Measurements from ENCODE around the gene TUBG2.
"Not testable (repeated sequence)": the region's sequence is repeated elsewhere in the genome, so short reads cannot be mapped to it uniquely, and the experiment has no call there.

Gene TUBG2

DNA sequence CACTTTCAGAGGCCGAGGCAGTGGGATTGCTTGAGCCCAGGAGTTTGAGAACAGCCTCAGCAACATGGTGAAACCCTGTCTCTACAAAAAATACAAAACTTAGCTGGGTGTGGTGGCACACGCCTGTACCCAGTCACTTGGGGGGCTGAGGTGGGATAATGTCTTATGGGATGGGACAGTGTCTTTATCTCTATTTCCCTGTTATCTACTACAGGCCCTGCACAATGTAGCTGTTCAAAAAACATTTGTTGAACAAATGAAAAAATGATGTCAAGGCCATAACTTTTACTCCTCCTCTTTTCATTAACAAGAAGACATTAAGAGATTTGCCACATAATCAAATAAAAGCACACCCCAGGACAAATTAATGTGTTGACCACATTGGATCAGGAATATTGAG, 35.8 kb upstream of the TUBG2 start:
- H3K4me3 ChIP-seq (ENCODE audit: control insufficient read depth, low read depth, low read length), result no peak overlapping the region
- TF ChIP-seq, protein P1, sequence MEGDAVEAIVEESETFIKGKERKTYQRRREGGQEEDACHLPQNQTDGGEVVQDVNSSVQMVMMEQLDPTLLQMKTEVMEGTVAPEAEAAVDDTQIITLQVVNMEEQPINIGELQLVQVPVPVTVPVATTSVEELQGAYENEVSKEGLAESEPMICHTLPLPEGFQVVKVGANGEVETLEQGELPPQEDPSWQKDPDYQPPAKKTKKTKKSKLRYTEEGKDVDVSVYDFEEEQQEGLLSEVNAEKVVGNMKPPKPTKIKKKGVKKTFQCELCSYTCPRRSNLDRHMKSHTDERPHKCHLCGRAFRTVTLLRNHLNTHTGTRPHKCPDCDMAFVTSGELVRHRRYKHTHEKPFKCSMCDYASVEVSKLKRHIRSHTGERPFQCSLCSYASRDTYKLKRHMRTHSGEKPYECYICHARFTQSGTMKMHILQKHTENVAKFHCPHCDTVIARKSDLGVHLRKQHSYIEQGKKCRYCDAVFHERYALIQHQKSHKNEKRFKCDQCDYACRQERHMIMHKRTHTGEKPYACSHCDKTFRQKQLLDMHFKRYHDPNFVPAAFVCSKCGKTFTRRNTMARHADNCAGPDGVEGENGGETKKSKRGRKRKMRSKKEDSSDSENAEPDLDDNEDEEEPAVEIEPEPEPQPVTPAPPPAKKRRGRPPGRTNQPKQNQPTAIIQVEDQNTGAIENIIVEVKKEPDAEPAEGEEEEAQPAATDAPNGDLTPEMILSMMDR (IDR thresholded peaks at IDR 0.05; ENCODE audit: control insufficient read depth, insufficient read depth, low read depth, low read length, missing control alignments), result no peak
- no peak for DNase-seq (ENCODE audit: low read depth)

- no peak overlapping the region for H3K4me3 ChIP-seq (ENCODE audit: control insufficient read depth, low read depth, low read length)
- TF ChIP-seq, protein P1 (IDR thresholded peaks at IDR 0.05; ENCODE audit: control insufficient read depth, insufficient read depth, low read depth, low read length, missing control alignments), result no peak
- DNase-seq (ENCODE audit: low read depth), result no peak
Measured at GRCh38 chr17:42623732-42624596, 35.1 kb upstream of the TUBG2 start.

- DNase-seq (ENCODE audit: low read depth); H3K4me3 ChIP-seq (ENCODE audit: control insufficient read depth, low read depth, low read length): not testable (repeated sequence)
Measured at GRCh38 chr17:42627032-42627764, 31.9 kb upstream of the TUBG2 start.

- no peak overlapping the region for H3K4me3 ChIP-seq (ENCODE audit: control insufficient read depth, low read depth, low read length)
- TF ChIP-seq, protein P1 (IDR thresholded peaks at IDR 0.05; ENCODE audit: control insufficient read depth, insufficient read depth, low read depth, low read length, missing control alignments), result no peak
- no peak for DNase-seq (ENCODE audit: low read depth)
Measured at GRCh38 chr17:42629411-42630009, 29.6 kb upstream of the TUBG2 start.

GRCh38 chr17:42632949-42633444, 26.1 kb upstream of the TUBG2 start:
- TF ChIP-seq, protein P1 (IDR thresholded peaks at IDR 0.05; ENCODE audit: control insufficient read depth, insufficient read depth, low read depth, low read length, missing control alignments), result no peak
- no peak for DNase-seq (ENCODE audit: low read depth)
- H3K4me3 ChIP-seq (ENCODE audit: control insufficient read depth, low read depth, low read length), result no peak overlapping the region

- no peak overlapping the region for H3K4me3 ChIP-seq (ENCODE audit: control insufficient read depth, low read depth, low read length)
- no peak for DNase-seq (ENCODE audit: low read depth)
- TF ChIP-seq, protein P1 (IDR thresholded peaks at IDR 0.05; ENCODE audit: control insufficient read depth, insufficient read depth, low read depth, low read length, missing control alignments), result no peak
Measured at GRCh38 chr17:42639525-42640113, 19.5 kb upstream of the TUBG2 start.

Data from AG09309 (cell line).